T-cell (primary cell): ENCODE measurements around the gene C6orf163. TPM values are rescaled to one million over a fixed set of nuclear protein-coding genes. Genes with fewer than 3 reads are reported as not detected.

Experiments
- ATAC-seq, 4 experiments: fragments of 200-7000 bp in 3 of 4; fragments of 150-1000 bp in 1 of 4; cut with Tn5 transposase; replicated peaks in 1 of 4; 1 replicate in 3 of 4; 2 replicates in 1 of 4; pipeline ENCODE4 v1.10.0; 2021; ENCODE audit warnings: moderate library complexity in 3 of 4, mild to moderate bottlenecking in 2 of 4, moderate number of reproducible peaks in 1 of 4
- CTCF ChIA-PET, 2 donors: fragments of 300-600 bp; sonication (Branson Sonifier 250); formaldehyde crosslinking; loops; one replicate each; lab custom pipeline; 2022; ENCODE audit warnings: antibody characterized with exemption in 2 of 2; lab: Charles Lee
- POLR2A ChIA-PET, 2 donors: fragments of 300-600 bp; sonication (Branson Sonifier 250); formaldehyde crosslinking; loops; one replicate each; lab custom pipeline; 2022; ENCODE audit warnings: antibody characterized with exemption in 2 of 2; lab: Charles Lee
- DNase-seq, 35 experiments: peaks; one replicate each; pipeline versions ENCODE4 v3.0.0 to v3.0.0-alpha.2; 2013 to 2023
- H3K27ac ChIP-seq: one replicate; pipeline ENCODE4 v1.5.1; 2013; ENCODE audit warnings: low read length
- H3K27me3 ChIP-seq, 2 experiments: replicated peaks in 1 of 2; 1 replicate in 1 of 2; 2 replicates in 1 of 2; pipeline versions ENCODE4 v1.6.1 to v1.7.0; 2013; ENCODE audit warnings: low read length in 1 of 2, mixed read lengths in 1 of 2; ENCODE audit not compliant: control insufficient read depth in 2 of 2, insufficient read depth in 2 of 2; ENCODE audit errors: extremely low read depth in 1 of 2
- H3K36me3 ChIP-seq, 2 donors: 1 replicate in 1 of 2; 2 replicates in 1 of 2; pipeline versions ENCODE4 v1.6.1 to v1.7.0; 2013; ENCODE audit warnings: low read length in 1 of 2; ENCODE audit not compliant: control insufficient read depth in 2 of 2, insufficient read depth in 1 of 2; ENCODE audit errors: extremely low read depth in 1 of 2
- H3K4me1 ChIP-seq, 2 experiments: 1 replicate in 1 of 2; 2 replicates in 1 of 2; pipeline versions ENCODE4 v1.6.1 to v1.7.0; 2013; ENCODE audit warnings: low read length in 2 of 2, mixed read lengths in 1 of 2; ENCODE audit not compliant: insufficient read depth in 2 of 2, control insufficient read depth in 1 of 2; ENCODE audit errors: extremely low read depth in 1 of 2
- H3K4me3 ChIP-seq, 2 donors: 1 replicate in 1 of 2; 2 replicates in 1 of 2; pipeline versions ENCODE4 v1.5.1 to v1.7.0; 2013; ENCODE audit warnings: mild to moderate bottlenecking in 2 of 2, low read length in 1 of 2, moderate library complexity in 1 of 2; ENCODE audit not compliant: control insufficient read depth in 1 of 2; ENCODE audit errors: extremely low read depth in 1 of 2
- H3K9me3 ChIP-seq: 2 replicates; pipeline ENCODE4 v1.7.0; 2013
- H3K27ac Mint-ChIP-seq, 2 donors: one replicate each; pipeline ENCODE4 v1.8.0; 2020 to 2021; ENCODE audit warnings: mild to moderate bottlenecking in 2 of 2, mixed read lengths in 2 of 2
- H3K27me3 Mint-ChIP-seq, 2 donors: one replicate each; pipeline ENCODE4 v1.8.0; 2021 to 2022; ENCODE audit warnings: mixed read lengths in 2 of 2
- H3K36me3 Mint-ChIP-seq: one replicate; pipeline ENCODE4 v1.8.0; 2021; ENCODE audit warnings: mixed read lengths
- H3K4me1 Mint-ChIP-seq, 3 donors: one replicate each; pipeline ENCODE4 v1.8.0; 2020 to 2022; ENCODE audit warnings: mixed read lengths in 3 of 3, mild to moderate bottlenecking in 1 of 3
- H3K4me3 Mint-ChIP-seq, 3 donors: one replicate each; pipeline ENCODE4 v1.8.0; 2020 to 2022; ENCODE audit warnings: mild to moderate bottlenecking in 3 of 3, mixed read lengths in 3 of 3, moderate library complexity in 3 of 3
- H3K9me3 Mint-ChIP-seq, 3 donors: one replicate each; pipeline ENCODE4 v1.8.0; 2020 to 2022; ENCODE audit warnings: mixed read lengths in 3 of 3
- WGBS: methylation state at CpG from one replicate; pipeline ENCODE4 v1.1.5; 2013; ENCODE audit warnings: missing lambda C conversion rate; ENCODE audit not compliant: insufficient coverage; 5-methylcytosine and 5-hydroxymethylcytosine counted together
- total RNA-seq, 35 experiments: library from RNA in 6 of 35; stranded (reverse) in 6 of 35; fragments of 120-200 nt in 1 of 35; gene quantifications; one replicate each; pipeline versions ENCODE4 v1.2.1 to v1.2.4 and lab custom pipeline; 2013 to 2026

Gene C6orf163
- total RNA-seq, 5 donors from 2014 or later (not counting 1 experiment from before 2014, with no cell fraction given), result 2.6 to 4.5 (median 3.3) TPM

DNA sequence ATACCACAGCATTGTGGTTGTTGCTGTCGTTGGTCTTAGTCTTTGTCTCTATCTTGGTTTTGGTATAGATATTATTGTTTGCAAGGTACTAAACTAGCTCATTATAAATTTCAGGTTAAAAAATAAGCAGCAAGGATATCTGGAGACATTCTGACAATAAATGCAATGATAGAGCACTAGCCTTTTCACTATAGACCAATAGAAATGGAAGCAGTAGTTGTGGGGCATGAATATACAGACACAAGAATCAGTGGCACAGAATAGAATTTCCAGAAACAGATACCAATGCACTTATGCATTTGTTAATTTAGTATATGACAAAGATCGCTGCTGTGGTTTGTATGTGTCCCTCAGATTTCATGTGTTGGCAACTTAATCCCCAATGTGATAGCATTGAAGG, 32.0 kb downstream of the C6orf163 start:
- Mint-ChIP-seq H3K27me3 (no peaks in the 10 kb centered on the region), H3K27ac (no peak overlapping the region), H3K4me3 (no peak overlapping the region), H3K4me1 (no peaks in the 10 kb centered on the region), H3K36me3 (peaks cover 9% of the 10 kb centered on the region), H3K9me3 (peaks cover 0 to 3% (median 0%) of the 10 kb centered on the region in 3 donors)
- H3K4me1 ChIP-seq, result no peaks in the 10 kb centered on the region
- no peaks in the 10 kb centered on the region for H3K36me3 ChIP-seq
- H3K27ac ChIP-seq, result no peak overlapping the region
- ChIA-PET POLR2A (no interaction called here), CTCF (no interaction called here)
- no peaks in the 10 kb centered on the region for H3K27me3 ChIP-seq
- DNase-seq, result no peak
- WGBS, result 86% methylated on average over 1 of the region's 2 CpGs
- no peaks in the 10 kb centered on the region for H3K9me3 ChIP-seq
- ATAC-seq, result no peak
- no peak overlapping the region for H3K4me3 ChIP-seq

GRCh38 chr6:87378947-87379346, 34.3 kb downstream of the C6orf163 start:
- whole genome bisulfite sequencing, result 100% methylated on average over 1 of the region's 4 CpGs
- no peak for ATAC-seq
- Mint-ChIP-seq H3K4me3 (no peak overlapping the region), H3K9me3 (no peaks in the 10 kb centered on the region), H3K27me3 (no peaks in the 10 kb centered on the region), H3K4me1 (no peaks in the 10 kb centered on the region), H3K27ac (no peak overlapping the region), H3K36me3 (peaks cover 9% of the 10 kb centered on the region)
- Histone ChIP-seq H3K4me1 (no peaks in the 10 kb centered on the region), H3K9me3 (no peaks in the 10 kb centered on the region), H3K4me3 (no peak overlapping the region), H3K27me3 (no peaks in the 10 kb centered on the region), H3K36me3 (no peaks in the 10 kb centered on the region), H3K27ac (no peak overlapping the region)
- CTCF ChIA-PET, result interaction anchor here in 1 of 2 donors (0.6 to 0.8 kb wide), 3 partner anchors 339 to 1510 kb away, joined by 3 to 6 read pairs (median 4); no protein-coding TSS in a partner anchor
- POLR2A ChIA-PET, result interaction anchor here in 1 of 2 donors (0.6 kb wide), 1 partner anchor 30 kb away, joined by 3 read pairs; no protein-coding TSS in a partner anchor
- DNase-seq, result no peak

DNA sequence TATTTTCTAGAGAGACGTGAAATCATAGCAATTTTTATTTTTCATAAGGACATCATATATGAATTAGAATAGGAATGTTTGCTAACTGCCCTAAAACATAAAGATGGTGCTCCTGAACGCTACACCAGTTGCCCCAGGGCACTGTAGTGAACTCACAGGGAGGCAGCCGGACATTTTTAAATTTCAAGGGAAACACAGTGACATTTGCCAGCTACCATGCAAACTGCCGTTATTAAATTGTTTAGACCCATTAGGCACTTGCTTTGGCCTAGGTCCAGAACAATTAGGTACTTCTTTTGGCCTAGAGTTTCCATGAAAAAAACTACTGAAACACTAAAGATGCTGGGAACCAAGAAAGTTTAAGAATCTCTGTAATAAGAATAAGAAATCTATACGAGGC, 38.2 kb downstream of the C6orf163 start:
- WGBS, result 95% methylated on average over 3 of the region's 5 CpGs
- no peaks in the 10 kb centered on the region for H3K9me3 ChIP-seq
- Mint-ChIP-seq H3K27ac (no peak overlapping the region), H3K9me3 (no peaks in the 10 kb centered on the region), H3K27me3 (no peaks in the 10 kb centered on the region), H3K4me1 (no peaks in the 10 kb centered on the region), H3K4me3 (no peak overlapping the region), H3K36me3 (no peaks in the 10 kb centered on the region)
- ChIA-PET CTCF (no interaction called here), POLR2A (no interaction called here)
- H3K4me1 ChIP-seq, result no peaks in the 10 kb centered on the region
- no peaks in the 10 kb centered on the region for H3K27me3 ChIP-seq
- DNase-seq, result no peak
- no peaks in the 10 kb centered on the region for H3K36me3 ChIP-seq
- no peak for ATAC-seq
- H3K27ac ChIP-seq, result no peak overlapping the region
- H3K4me3 ChIP-seq, result no peak overlapping the region

GRCh38 chr6:87384038-87384437, 39.4 kb downstream of the C6orf163 start:
- H3K4me3 ChIP-seq, result no peak overlapping the region
- Mint-ChIP-seq H3K9me3 (no peaks in the 10 kb centered on the region), H3K36me3 (no peaks in the 10 kb centered on the region), H3K27me3 (no peaks in the 10 kb centered on the region), H3K4me3 (no peak overlapping the region), H3K27ac (no peak overlapping the region), H3K4me1 (no peaks in the 10 kb centered on the region)
- DNase-seq (no peak), ATAC-seq (no peak)
- ChIA-PET POLR2A (no interaction called here), CTCF (no interaction called here)
- WGBS, result 100% methylated on average over 1 of the region's 1 CpG
- no peak overlapping the region for H3K27ac ChIP-seq
- no peaks in the 10 kb centered on the region for H3K4me1 ChIP-seq
- H3K27me3 ChIP-seq, result no peaks in the 10 kb centered on the region
- H3K9me3 ChIP-seq, result no peaks in the 10 kb centered on the region
- H3K36me3 ChIP-seq, result no peaks in the 10 kb centered on the region

GRCh38 chr6:87384449-87384848, 39.8 kb downstream of the C6orf163 start:
- POLR2A ChIA-PET, result no interaction called here
- H3K27ac Mint-ChIP-seq, result no peak overlapping the region
- CTCF ChIA-PET, result no interaction called here

GRCh38 chr6:87391334-87391733, 46.7 kb downstream of the C6orf163 start:
- Mint-ChIP-seq H3K36me3 (no peaks in the 10 kb centered on the region), H3K9me3 (no peaks in the 10 kb centered on the region), H3K4me3 (no peak overlapping the region), H3K27me3 (no peaks in the 10 kb centered on the region), H3K4me1 (peaks cover 0 to 2% (median 1%) of the 10 kb centered on the region in 3 donors), H3K27ac (no peak overlapping the region)
- POLR2A ChIA-PET, result interaction anchor here in 1 of 2 donors (0.6 kb wide), 1 partner anchor 358 kb away, joined by 4 read pairs; no protein-coding TSS in a partner anchor
- CTCF ChIA-PET, result interaction anchor here (0.6 to 1.3 kb wide), 2 partner anchors 11 to 1480 kb away, joined by 3 to 4 read pairs; no protein-coding TSS in a partner anchor
- ATAC-seq (no peak), DNase-seq (no peak)
- no peaks in the 10 kb centered on the region for H3K27me3 ChIP-seq
- no peak overlapping the region for H3K27ac ChIP-seq
- H3K4me1 ChIP-seq, result no peaks in the 10 kb centered on the region
- no peaks in the 10 kb centered on the region for H3K9me3 ChIP-seq
- H3K4me3 ChIP-seq, result no peak overlapping the region
- 100% methylated on average over 1 of the region's 3 CpGs for WGBS
- H3K36me3 ChIP-seq, result no peaks in the 10 kb centered on the region

More at GRCh38 chr6:87384449-87384848, 39.8 kb downstream of the C6orf163 start:
- no peak overlapping the region for H3K27ac ChIP-seq
- H3K9me3 Mint-ChIP-seq, result no peaks in the 10 kb centered on the region
- ATAC-seq, result no peak
- no CpG with 5 or more reads among the region's 3 CpGs for WGBS
- no peaks in the 10 kb centered on the region for H3K9me3 ChIP-seq
- no peaks in the 10 kb centered on the region for H3K4me1 Mint-ChIP-seq
- H3K4me3 ChIP-seq, result no peak overlapping the region
- no peaks in the 10 kb centered on the region for H3K27me3 ChIP-seq
- H3K4me1 ChIP-seq, result no peaks in the 10 kb centered on the region
- H3K4me3 Mint-ChIP-seq, result no peak overlapping the region
- H3K27me3 Mint-ChIP-seq, result no peaks in the 10 kb centered on the region
- H3K36me3 Mint-ChIP-seq, result no peaks in the 10 kb centered on the region
- no peak for DNase-seq
- H3K36me3 ChIP-seq, result no peaks in the 10 kb centered on the region
